Astrocyte of the spinal cord (primary cell): ENCODE measurements around the gene PIGQ.
"Not testable (repeated sequence)": the region's sequence is repeated elsewhere in the genome, so short reads cannot be mapped to it uniquely, and the experiment has no call there.

Experiments
- DNase-seq: peaks from one replicate; pipeline ENCODE4 v3.0.0; 2011; ENCODE audit warnings: low read depth, low spot score
- H3K4me3 ChIP-seq: 2 replicates; pipeline ENCODE4 v1.5.1; 2011; ENCODE audit warnings: low read depth, mild to moderate bottlenecking, low read length, moderate library complexity
- in situ Hi-C: cut with HindIII; loops from 2 replicates; pipeline ENCODE4 v1.10.0; 2017; ENCODE audit warnings: low sequenced_read_pairs
- TF ChIP-seq, protein P1 (sequence below): IDR thresholded peaks from 2 replicates; pipeline ENCODE4 v1.5.1; 2012; ENCODE audit warnings: low read depth, mild to moderate bottlenecking, low read length, inconsistent platforms

The PIGQ gene

GRCh38 chr16:593406-593805, 23.6 kb downstream of the PIGQ start:
- no peak overlapping the region for H3K4me3 ChIP-seq
- no peak for DNase-seq
- TF ChIP-seq, protein P1, sequence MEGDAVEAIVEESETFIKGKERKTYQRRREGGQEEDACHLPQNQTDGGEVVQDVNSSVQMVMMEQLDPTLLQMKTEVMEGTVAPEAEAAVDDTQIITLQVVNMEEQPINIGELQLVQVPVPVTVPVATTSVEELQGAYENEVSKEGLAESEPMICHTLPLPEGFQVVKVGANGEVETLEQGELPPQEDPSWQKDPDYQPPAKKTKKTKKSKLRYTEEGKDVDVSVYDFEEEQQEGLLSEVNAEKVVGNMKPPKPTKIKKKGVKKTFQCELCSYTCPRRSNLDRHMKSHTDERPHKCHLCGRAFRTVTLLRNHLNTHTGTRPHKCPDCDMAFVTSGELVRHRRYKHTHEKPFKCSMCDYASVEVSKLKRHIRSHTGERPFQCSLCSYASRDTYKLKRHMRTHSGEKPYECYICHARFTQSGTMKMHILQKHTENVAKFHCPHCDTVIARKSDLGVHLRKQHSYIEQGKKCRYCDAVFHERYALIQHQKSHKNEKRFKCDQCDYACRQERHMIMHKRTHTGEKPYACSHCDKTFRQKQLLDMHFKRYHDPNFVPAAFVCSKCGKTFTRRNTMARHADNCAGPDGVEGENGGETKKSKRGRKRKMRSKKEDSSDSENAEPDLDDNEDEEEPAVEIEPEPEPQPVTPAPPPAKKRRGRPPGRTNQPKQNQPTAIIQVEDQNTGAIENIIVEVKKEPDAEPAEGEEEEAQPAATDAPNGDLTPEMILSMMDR = no peak
- in situ Hi-C loops = no loop called here

GRCh38 chr16:593807-594206, 24.0 kb downstream of the PIGQ start:
- TF ChIP-seq, protein P1 = no peak
- no peak overlapping the region for H3K4me3 ChIP-seq
- DNase-seq = no peak
- in situ Hi-C loops = no loop called here

GRCh38 chr16:595094-595528, 25.3 kb downstream of the PIGQ start:
- H3K4me3 ChIP-seq = no peak overlapping the region

GRCh38 chr16:595942-596735, 26.4 kb downstream of the PIGQ start:
- H3K4me3 ChIP-seq = no peak overlapping the region
- no peak for DNase-seq
- TF ChIP-seq, protein P1 = no peak
- in situ Hi-C loops = no loop called here

More at GRCh38 chr16:595094-595528, 25.3 kb downstream of the PIGQ start:
- TF ChIP-seq, protein P1 = no peak
- in situ Hi-C loops = no loop called here
- no peak for DNase-seq

- in situ Hi-C loops = no loop called here
These were observed 26.9 kb downstream of the PIGQ start for GRCh38 chr16:596736-597060.

DNA sequence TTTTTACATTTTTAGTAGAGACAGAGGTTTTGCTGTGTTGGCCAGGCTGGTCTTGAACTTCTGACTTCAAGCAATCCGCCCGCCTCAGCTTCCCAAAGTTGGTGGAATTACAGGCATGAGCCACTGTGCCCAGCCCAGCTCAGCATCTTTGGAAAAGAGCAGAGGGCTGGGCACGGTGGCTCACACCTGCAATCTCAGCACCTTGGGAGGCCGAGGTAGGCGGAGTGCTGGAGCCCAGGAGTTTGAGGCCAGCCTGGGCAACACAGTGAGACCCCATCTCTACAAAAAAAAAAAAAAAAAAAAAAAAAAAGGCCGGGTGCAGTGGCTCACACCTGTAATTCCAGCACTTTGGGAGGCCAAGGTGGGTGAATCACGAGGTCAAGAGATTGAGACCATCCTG, 27.9 kb downstream of the PIGQ start:
- H3K4me3 ChIP-seq, in situ Hi-C loops: not testable (repeated sequence)

More at GRCh38 chr16:596736-597060, 26.9 kb downstream of the PIGQ start:
- DNase-seq = no peak
- no peak overlapping the region for H3K4me3 ChIP-seq
- TF ChIP-seq, protein P1 = no peak

More for the DNA sequence above, 27.9 kb downstream of the PIGQ start:
- DNase-seq = not testable (repeated sequence)
